AG10803 (cell line): ENCODE results near the gene PMEPA1.

ENCODE experiments used
- DNase-seq: peaks from one replicate; pipeline ENCODE4 v3.0.0; 2010; ENCODE audit warnings: low read depth
- H3K4me3 ChIP-seq: 2 replicates; pipeline ENCODE4 v1.5.1; 2011; ENCODE audit warnings: mild to moderate bottlenecking, low read length, control low read depth
- CTCF ChIP-seq: conservative IDR thresholded peaks from 2 replicates; pipeline ENCODE4 v1.5.1; 2011; ENCODE audit warnings: mild to moderate bottlenecking, low read length, control low read depth, inconsistent platforms

Gene PMEPA1

GRCh38 chr20:57725636-57726035 lies 15.8 kb upstream of the PMEPA1 start:
- H3K4me3 ChIP-seq = no peak overlapping the region
- DNase-seq = no peak
- TF ChIP-seq CTCF = no peak

GRCh38 chr20:57724610-57725405 lies 15.0 kb upstream of the PMEPA1 start:
- no peak overlapping the region for H3K4me3 ChIP-seq
- DNase-seq = no peak
- no peak for TF ChIP-seq CTCF

- no peak for DNase-seq
These were observed 14.0 kb upstream of the PMEPA1 start for GRCh38 chr20:57723816-57724215.

GRCh38 chr20:57719951-57720350 lies 10.1 kb upstream of the PMEPA1 start:
- H3K4me3 ChIP-seq = no peak overlapping the region
- no peak for TF ChIP-seq CTCF
- no peak for DNase-seq

More at GRCh38 chr20:57723816-57724215, 14.0 kb upstream of the PMEPA1 start:
- H3K4me3 ChIP-seq = no peak overlapping the region
- no peak for TF ChIP-seq CTCF

GRCh38 chr20:57718490-57719009 lies 8.7 kb upstream of the PMEPA1 start:
- TF ChIP-seq CTCF = no peak
- DNase-seq = peak; percentile 95
- peak overlapping the region; percentile 52 for H3K4me3 ChIP-seq

- no peak for TF ChIP-seq CTCF
- DNase-seq = peak; percentile 77
- no peak overlapping the region for H3K4me3 ChIP-seq
These were observed 8.0 kb upstream of the PMEPA1 start for GRCh38 chr20:57717797-57718196.

GRCh38 chr20:57716901-57717300 lies 7.1 kb upstream of the PMEPA1 start:
- DNase-seq = no peak
- no peak overlapping the region for H3K4me3 ChIP-seq
- no peak for TF ChIP-seq CTCF
